GM18519 (cell line): ENCODE results near the gene SYNRG.
"Not testable (repeated sequence)": the region's sequence is repeated elsewhere in the genome, so short reads cannot be mapped to it uniquely, and the experiment has no call there.

Experiments
- ATAC-seq: cut with Tn5 transposase; IDR thresholded peaks from one replicate; pipeline ENCODE4 v1.9.1; 2021; ENCODE audit warnings: mild to moderate bottlenecking, moderate library complexity; ENCODE audit not compliant: unreplicated experiment, low FRiP score

Gene SYNRG

DNA sequence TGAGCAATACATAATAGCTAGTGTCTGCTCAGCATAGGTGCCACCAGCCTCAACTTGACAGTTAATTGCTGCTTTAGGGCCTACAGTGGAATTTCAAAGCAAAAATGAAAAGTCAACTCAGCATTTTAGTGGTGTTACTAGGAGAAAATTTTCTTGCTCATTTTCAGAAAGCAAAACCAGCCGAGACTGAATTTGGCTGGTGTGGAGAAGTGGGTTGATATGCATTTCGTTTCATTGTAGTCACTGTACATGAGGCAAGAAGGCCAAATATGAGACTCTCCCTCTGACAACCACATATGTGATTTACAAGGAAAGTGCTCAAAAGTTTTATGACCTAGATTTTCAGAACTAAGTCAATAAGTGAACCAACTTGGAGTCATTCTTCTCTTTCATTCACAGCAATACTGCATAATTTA lies 65.6 kb downstream of the SYNRG start:
- no peak for ATAC-seq

DNA sequence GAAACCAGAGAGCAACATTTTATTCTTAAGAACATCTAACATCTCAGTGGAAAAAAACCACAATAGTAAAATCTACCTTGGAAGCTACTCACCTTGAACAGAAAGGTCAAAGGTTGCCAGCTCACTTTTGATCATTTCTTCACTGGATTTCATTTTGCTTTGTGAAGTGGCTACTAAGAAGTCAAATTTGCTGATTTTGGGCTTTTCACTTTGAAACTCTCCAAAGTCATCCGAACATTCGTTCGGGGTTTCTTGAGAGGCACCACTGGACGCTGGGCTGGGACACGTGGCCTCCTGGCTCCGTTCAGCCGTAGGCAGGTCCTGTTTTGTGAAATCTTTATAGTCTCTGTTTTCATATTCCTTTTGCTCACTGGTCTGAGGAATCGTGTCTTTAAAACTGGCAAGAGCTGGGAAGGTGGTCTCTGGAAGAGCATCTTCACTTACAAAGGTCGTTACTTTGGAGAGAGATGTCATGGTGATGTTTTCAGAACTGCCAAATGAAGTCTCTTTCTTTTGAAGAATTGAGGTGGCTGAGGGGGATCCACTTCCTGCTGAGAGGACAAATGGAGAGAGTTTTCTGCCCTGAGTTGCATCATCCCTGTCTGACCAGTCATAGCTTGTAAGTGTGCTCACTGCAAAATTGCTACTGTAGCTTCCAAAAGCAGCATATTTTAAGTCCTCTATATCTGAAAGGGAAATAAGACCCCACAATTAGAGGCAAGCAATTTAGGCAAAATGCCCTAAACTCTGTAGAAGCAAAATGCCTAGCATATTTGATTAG lies 67.1 kb downstream of the SYNRG start:
- no peak for ATAC-seq

DNA sequence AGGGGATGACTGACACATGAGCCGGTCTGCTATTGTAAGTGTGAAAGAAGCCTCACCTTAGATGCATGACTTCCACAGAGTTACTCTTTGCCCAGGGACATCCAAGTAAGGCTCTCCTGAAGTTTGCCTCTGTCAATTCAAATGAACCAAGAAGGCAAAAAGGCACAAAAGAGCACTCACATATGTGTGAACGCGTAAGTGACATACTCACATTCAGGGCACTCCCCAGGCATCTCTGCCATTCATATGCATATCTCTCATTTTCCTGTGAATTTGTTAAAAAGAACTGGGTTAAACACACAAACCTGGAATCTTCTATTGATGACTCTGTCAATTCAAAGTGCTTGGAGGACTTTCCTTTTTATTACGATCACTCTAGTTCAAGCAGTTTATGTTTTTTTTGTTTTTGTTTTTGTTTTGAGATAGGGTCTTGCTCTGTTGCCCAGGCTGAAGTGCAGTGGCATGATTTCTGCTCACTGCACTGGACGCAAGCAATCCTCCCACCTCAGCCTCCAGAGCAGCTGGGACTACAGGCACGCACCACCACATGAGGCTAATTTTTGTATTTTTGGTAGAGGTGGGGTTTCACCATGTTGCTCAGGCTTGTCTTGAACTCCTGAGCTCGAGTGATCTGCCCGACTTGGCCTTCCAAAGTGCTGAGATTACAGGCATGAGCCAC lies 70.1 kb downstream of the SYNRG start:
- no peak for ATAC-seq

DNA sequence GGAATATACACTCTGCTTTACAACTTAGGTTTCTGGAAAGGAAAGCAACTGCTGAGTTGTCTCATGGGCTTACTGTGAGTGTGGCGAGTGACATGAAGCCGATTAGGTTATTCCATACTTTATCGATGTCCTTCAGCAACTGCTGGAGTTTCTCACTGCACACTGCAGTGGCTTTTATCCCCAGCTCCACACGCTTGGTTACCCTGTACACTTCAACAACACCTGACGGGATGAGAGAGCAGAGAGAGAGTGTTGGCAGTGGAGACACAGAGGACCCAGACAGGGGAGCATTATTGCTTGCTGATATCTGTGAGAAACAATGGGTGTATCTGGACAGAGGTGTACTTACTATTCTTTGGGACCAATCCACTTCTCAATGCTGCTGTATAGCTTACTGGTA lies 73.3 kb downstream of the SYNRG start:
- ATAC-seq: no peak

DNA sequence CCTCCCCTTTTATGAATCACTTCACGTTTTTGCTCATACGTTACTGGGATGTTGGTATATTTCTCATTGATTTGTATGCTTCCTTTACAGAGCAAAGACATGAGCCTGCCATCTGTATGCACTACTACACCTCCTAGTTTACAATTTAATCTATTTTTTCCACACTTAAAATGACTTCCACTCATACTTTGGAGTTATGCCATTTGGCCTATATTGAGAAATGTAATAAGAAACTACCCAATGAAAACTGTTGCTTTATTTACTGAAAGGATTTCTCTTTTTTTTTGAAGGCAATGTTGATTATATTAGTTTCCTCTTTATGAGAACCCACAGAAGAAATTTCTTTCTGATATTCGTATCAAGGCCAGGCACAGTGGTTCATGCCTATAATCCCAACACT lies 76.5 kb downstream of the SYNRG start:
- ATAC-seq: no peak

DNA sequence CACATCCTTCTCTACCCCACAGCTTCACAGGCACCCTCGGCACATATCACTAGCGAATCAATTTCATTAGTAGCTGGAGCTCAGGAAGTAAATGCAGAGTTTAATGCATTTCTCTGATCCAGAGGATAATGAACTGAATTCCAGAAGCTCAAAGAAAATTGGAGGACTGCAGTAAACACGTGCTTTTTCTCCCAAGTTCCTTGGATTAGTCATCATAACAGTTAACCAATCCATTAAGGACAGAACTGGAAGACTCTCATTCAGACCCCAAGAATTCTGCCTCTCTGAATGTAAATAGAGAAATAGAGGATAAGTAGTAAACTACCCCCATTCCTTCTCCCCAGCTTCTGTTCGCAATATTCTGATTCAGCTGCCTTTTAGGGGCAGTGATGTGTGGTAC lies 78.8 kb downstream of the SYNRG start:
- ATAC-seq: no peak

DNA sequence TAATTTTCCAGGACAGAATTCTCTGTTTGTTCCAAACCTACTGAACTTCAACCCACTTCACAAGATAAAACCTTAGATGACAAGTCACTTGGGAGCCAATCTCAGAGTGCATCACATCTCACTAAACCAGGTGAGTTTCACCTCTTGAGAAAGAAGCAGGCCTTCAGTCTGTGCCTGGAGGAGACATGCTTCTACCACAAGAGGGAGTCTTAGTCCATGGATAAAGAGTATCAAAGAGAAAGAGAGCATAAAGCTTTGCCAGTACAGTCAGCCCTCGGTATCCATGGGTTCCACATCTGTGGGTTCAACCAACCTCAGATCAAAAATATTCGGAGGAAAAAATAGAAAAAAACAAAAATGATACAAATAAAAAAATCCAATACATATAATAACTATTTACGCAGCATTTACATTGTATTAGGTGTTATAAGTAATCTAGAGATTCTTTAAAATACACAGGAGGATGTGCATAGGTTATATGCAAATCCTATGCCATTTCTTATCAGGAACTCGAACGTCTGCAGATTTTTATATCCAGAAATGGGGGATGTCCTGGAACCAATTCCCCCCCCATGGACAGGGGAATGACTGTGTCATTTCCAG lies 81.9 kb downstream of the SYNRG start:
- no peak for ATAC-seq

DNA sequence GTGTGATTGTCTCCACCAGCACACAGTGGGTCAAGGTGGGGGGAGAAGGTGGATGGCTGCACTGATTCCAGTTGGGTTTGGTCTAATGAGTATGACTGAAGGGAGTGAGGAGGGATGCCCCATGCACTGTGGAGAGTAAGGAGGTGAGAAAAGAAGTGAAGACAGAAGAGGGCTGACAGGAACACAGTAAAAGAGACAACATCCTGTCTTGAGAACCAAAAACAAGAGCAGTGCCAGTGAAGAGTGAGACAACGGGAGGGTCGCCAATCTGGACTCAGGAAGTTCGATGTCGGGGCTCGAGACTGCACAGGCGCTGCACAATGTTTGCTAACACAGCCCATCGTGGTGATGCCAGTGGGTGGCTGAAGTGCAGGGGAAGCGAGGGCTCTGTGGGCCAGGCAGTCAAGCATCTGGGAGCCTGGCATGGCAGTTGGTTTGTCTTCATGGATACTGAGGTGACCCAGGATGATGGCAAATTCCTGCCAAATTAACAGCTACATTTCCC lies 85.5 kb downstream of the SYNRG start:
- ATAC-seq: no peak

DNA sequence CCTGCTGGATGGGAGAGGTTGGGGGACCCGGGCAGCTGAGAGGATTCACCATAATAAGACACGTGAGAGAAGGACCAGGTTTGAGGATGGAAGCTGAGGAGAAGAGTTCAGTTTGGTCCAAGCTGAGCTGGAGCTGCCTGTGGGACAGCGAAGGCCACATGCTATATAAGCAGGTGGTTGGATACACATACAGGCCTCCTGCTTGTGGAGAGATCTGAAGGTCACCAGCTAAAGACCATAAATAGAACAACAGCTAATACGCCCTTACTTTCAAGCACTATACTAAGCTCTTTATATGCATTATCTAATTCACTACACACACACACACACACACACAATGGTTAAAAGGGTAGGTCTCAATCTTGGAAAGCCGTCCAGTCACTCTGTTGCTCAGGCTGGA lies 87.4 kb downstream of the SYNRG start:
- no peak for ATAC-seq

DNA sequence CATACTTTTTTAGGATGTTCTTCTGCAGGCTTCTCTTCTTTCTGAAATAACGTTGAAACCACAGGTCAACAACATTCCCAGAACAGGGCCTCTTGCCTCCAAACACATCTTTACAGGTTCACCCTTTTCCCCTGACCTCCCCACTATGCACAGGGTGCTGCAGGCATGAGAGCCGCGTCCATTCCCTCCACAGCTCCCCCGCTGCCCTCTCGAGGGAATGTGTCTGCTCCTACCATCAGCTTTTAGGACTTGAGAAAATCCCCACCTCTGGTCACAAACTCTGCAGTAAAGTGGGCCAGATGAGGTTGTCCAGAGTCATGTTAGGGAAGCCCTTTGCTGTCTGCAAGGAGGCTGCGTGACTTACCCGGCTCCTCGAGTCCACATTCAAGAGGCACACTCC lies 89.0 kb downstream of the SYNRG start:
- ATAC-seq: no peak

DNA sequence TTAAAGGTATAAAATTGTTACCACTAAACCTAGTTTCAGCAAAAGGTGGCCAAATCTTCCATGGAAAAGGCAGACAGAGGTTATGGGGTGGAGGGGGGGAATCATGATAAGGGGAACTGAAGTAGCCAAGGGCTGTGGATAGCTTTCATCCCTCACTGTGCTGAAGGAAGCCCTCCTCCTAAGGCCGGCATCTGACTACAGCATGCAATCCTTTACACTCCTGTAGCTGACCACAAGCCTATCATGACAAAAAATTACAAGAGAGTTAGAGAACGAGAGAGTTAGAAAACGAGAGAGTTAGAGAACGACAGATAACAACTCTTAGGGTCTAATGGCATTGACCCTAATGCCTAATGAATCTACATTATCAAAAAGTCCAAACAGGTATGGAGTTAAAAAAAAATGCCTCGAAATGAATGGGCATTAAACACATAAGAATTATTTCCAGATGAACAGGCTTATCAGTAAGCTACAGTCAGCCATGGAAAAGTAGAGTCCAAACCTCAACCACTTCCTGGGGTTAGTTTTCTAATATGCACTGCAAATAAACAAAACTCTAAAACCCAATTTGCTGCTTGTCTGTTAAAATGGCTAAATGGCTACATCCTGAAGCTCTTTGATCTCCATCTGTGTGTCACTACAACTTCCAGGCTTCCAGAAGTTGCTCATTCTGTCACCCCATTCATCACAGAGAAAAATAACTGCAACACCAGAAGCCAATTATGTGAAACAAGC lies 89.8 kb downstream of the SYNRG start:
- no peak for ATAC-seq

DNA sequence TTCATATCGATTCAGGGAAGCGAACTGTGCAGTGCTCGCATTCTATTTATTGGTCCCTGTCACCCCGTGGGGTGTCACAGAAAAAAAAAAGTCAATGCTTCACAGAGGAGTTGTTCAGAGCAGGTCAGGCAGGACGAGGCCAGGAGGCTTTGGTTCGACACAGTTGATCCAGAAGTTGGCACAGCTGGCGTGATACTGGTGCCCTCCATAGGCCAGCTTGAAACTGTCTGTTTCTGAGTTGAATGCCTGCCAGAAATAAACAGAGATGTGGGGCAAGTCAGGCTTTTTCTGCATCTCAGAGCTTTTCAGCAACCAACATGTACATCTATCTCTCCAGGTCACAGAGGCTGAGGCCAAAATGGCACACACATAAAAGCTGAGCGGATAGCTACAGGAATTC lies 90.4 kb downstream of the SYNRG start:
- ATAC-seq: no peak

DNA sequence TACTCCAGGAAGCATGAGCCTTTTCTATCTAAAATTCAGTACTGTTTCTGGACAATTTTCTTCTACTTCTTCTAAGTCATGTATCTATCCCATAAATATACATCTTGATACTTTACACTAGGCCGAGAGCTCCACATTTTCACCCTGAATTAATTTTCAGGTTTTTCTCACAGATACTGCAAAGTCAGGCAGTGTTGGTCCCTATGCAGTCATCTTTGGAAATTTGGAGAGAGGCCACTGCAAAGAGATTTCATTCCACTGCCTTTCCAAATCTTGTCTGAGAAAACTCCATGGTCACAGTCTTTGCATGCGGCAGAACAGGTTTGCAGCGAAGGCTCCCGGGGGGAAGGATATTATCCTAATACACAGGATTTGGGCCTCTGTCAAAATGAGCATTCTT lies 91.3 kb downstream of the SYNRG start:
- no peak for ATAC-seq

DNA sequence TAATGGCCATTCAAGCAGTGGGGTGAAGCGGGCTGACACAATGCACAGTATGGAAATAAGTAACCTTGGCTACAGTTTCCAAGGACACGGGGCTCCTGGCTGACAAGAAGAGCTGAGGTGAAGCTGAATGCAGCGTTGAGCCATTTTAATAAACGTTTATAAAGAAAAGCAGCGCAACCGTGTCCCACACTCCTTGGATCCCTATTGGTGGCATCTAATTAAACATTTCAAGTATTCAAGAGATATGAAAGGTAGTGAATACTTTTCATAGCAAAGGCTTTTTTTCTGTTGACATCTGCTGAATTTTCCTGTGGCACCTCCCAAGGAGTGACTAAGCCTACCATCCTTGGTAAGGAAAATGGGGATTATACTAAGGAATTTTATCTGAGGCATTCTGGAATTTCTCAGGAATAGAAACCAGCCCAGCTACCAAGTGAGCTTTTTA lies 93.1 kb downstream of the SYNRG start:
- no peak for ATAC-seq

DNA sequence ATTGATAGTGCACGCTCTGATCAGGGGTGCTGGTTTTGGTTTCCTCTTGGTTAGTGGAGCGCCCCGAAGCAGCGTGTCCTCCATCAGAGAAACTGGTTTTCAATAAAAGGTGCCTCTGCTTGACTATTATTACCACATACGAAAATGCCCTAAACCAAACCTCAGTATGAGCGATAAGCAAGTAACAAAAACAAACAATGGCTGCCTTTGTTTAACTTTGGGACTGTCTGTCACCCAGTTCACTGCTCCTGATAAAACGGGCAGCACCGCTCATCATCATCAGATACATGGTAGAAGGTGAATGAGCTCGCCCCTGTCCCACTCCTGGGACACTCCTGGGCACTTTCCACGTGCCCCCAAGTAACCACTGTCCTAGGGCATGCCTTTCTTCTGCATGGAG lies 95.5 kb downstream of the SYNRG start:
- ATAC-seq: no peak

DNA sequence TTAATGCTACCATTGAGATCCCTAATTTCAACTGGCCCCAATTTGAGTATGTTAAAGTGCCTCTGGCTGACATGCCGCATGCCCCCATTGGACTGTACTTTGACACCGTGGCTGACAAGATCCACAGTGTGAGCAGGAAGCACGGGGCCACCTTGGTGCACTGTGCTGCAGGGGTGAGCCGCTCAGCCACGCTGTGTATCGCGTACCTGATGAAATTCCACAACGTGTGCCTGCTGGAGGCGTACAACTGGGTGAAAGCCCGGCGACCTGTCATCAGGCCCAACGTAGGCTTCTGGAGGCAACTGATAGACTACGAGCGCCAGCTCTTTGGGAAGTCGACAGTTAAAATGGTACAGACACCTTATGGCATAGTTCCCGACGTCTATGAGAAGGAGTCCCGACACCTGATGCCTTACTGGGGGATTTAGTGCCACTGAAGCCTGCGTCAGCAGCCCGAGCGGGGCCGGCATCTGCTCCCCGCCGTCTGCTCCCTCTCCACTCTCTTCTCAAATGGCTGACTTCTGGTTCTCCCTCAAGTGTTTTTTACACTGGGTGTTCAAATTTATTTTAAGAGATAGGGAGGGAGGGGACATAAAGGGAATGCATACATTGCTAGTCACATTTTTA lies 96.7 kb downstream of the SYNRG start:
- no peak for ATAC-seq

DNA sequence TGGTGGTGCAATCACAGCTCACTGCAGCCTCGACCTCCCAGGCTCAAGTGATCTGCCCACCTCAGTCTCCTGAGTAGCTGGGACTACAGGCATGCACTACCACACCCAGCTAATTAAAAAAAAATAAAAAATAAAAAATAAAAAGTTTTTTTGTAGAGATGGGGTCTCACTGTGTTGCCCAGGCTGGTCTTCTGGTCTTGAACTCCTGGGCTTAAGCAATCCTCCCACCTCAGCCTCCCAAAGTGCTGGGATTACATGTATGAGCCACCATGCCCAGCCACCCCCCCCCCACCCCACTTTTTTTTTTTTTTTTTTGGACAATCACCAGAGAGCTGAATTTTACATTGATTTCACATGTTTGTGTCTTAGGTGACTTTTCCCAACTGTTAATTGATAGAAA lies 97.6 kb downstream of the SYNRG start:
- not testable (repeated sequence) for ATAC-seq

DNA sequence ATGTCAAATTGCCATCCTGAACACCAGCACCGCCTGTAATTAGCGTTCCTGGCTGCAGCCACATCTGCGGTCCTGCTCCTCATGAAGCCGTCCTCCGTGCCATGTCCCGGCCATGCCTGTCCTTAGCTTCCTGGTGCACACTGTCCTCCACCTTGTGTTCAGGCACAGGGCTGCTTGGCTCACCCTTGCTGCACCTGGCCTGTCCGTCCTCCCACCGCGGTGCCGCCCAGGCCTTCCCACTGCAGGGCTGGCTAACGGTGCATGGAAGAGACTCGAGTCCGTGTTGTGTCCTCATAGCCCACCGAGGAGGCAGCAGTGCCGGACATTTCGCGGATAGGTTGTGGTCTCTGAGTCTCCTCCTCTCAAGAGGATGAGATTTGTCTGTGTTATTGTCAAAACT lies 99.2 kb downstream of the SYNRG start:
- no peak for ATAC-seq

DNA sequence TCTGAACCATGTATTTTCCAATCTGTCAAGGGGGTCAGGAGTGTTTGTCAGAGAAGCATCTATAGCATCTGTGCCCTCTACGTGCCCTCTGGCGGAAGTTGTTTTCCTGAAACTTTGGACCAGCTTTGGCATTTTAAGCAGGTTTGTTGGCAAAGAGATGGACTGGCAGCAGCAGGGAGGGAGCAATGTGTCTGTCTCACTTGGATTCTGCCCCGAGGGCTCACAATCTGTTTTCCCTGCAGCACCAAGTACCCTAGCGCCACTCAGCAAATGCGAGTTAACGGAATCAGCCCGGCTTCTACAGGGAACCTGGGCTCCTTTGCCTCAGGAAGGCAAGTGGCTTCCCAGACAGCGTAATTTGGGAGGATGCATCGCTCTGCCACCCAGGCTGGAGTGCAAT lies 102.1 kb downstream of the SYNRG start:
- ATAC-seq: no peak

DNA sequence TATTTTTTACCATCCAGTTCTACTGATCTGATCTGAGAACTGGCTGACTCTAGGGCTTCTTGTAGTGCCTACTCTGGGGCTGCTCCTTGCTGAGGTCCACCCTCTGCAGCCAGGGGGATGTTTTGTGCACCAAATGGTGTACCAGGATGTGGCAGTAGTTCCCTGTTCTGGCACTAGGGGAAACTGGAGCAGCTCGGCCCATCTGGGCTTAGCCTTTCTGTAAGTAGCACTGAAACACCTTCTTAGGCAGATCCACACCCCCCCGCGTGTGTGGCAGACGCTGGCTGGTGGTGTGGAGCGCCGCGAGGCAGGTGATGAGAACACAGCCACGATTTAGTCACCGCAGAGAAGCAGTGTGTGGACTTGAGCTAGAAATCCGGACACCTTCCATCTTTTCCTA lies 102.5 kb downstream of the SYNRG start:
- ATAC-seq: no peak

DNA sequence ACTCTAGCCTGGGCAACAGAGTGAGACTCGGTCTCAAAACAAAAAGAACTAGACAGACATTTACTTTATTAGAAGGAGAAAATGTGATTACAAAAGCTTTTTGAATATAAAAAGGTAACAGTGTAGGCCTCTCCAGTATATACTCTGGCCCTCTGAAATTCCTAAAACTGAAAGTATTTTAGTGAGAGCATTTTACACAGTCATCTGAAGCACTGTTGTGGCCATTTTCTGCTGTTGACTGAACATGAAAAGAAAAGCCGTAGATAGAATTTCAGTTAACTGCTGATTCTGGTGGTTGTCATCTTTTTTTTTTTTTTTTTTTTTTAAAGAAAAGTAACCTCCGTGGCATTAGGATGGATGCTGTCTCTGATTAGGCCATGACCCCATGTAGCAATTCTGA lies 103.9 kb downstream of the SYNRG start:
- no peak for ATAC-seq
